Osteoblast (primary cell): ENCODE data around the gene DUSP15. TPM values are rescaled to one million over a fixed set of nuclear protein-coding genes. Genes with fewer than 3 reads are reported as not detected.

ENCODE experiments used
- DNase-seq: peaks from one replicate; pipeline ENCODE4 v3.0.0; 2011; ENCODE audit warnings: low spot score, mixed read lengths; ENCODE audit not compliant: insufficient read length; ENCODE audit errors: missing footprints
- H2AFZ ChIP-seq: 2 replicates; pipeline ENCODE4 v1.6.0; 2011; ENCODE audit warnings: mild to moderate bottlenecking, low read length
- H3K27ac ChIP-seq: 2 replicates; pipeline ENCODE4 v1.5.1; 2011; ENCODE audit warnings: mild to moderate bottlenecking, low read depth, low read length, moderate library complexity
- H3K27me3 ChIP-seq: 2 replicates; pipeline ENCODE4 v1.6.0; 2012; ENCODE audit warnings: mild to moderate bottlenecking, control low read depth, inconsistent platforms, low read length, moderate library complexity; ENCODE audit not compliant: insufficient read depth
- H3K36me3 ChIP-seq: 2 replicates; pipeline ENCODE4 v1.5.1; 2011; ENCODE audit warnings: mild to moderate bottlenecking, low read length, control low read depth, moderate library complexity; ENCODE audit not compliant: insufficient read depth
- H3K4me1 ChIP-seq: 2 replicates; pipeline ENCODE4 v1.5.1; 2011; ENCODE audit warnings: mild to moderate bottlenecking, low read length, control low read depth, moderate library complexity; ENCODE audit not compliant: insufficient read depth
- H3K4me2 ChIP-seq: 2 replicates; pipeline ENCODE4 v1.6.0; 2011; ENCODE audit warnings: mild to moderate bottlenecking, low read length; ENCODE audit not compliant: insufficient read depth
- H3K4me3 ChIP-seq: fragments of 200-600 bp; sonication (generic); 3 replicates; pipeline ENCODE4 v1.5.1; 2012; ENCODE audit warnings: mild to moderate bottlenecking, low read length, inconsistent platforms; ENCODE audit not compliant: insufficient read depth
- H3K79me2 ChIP-seq: 2 replicates; pipeline ENCODE4 v1.6.0; 2012; ENCODE audit warnings: mild to moderate bottlenecking, low read length, control low read depth, inconsistent platforms; ENCODE audit not compliant: insufficient read depth
- H3K9me3 ChIP-seq: 2 replicates; pipeline ENCODE4 v1.5.1; 2011; ENCODE audit warnings: low read depth, low read length, control low read depth
- H4K20me1 ChIP-seq: 2 replicates; pipeline ENCODE4 v1.6.0; 2012; ENCODE audit warnings: mild to moderate bottlenecking, low read length, control low read depth; ENCODE audit not compliant: insufficient read depth
- total RNA-seq: library from RNA; depleted of rRNA; stranded (reverse); fragments of >200 nt; gene quantifications from 2 replicates; pipeline ENCODE4 v1.2.3, GENCODE V29; 2012
- TF ChIP-seq, protein P1 (sequence below): IDR thresholded peaks from 2 replicates; pipeline ENCODE4 v1.5.1; 2011; ENCODE audit warnings: mild to moderate bottlenecking, low read depth, low read length, moderate library complexity; ENCODE audit errors: extremely low read depth

Gene DUSP15
- total RNA-seq, 1 donor = 1.4 TPM

GRCh38 chr20:31910071-31910803, 39.9 kb upstream of the DUSP15 start:
- no peak overlapping the region for H2AFZ ChIP-seq
- no peak for DNase-seq
- H3K79me2 ChIP-seq = no peaks in the 10 kb centered on the region
- H3K4me2 ChIP-seq = no peak overlapping the region
- no peaks in the 10 kb centered on the region for H3K9me3 ChIP-seq
- TF ChIP-seq, protein P1, sequence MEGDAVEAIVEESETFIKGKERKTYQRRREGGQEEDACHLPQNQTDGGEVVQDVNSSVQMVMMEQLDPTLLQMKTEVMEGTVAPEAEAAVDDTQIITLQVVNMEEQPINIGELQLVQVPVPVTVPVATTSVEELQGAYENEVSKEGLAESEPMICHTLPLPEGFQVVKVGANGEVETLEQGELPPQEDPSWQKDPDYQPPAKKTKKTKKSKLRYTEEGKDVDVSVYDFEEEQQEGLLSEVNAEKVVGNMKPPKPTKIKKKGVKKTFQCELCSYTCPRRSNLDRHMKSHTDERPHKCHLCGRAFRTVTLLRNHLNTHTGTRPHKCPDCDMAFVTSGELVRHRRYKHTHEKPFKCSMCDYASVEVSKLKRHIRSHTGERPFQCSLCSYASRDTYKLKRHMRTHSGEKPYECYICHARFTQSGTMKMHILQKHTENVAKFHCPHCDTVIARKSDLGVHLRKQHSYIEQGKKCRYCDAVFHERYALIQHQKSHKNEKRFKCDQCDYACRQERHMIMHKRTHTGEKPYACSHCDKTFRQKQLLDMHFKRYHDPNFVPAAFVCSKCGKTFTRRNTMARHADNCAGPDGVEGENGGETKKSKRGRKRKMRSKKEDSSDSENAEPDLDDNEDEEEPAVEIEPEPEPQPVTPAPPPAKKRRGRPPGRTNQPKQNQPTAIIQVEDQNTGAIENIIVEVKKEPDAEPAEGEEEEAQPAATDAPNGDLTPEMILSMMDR = no peak
- no peak overlapping the region for H3K27ac ChIP-seq
- H4K20me1 ChIP-seq = no peaks in the 10 kb centered on the region
- H3K4me3 ChIP-seq = no peak overlapping the region
- peaks cover 7% of the 10 kb centered on the region for H3K27me3 ChIP-seq
- H3K4me1 ChIP-seq = no peaks in the 10 kb centered on the region
- no peaks in the 10 kb centered on the region for H3K36me3 ChIP-seq

- Histone ChIP-seq H3K4me3 (no peak overlapping the region), H3K36me3 (no peaks in the 10 kb centered on the region), H3K79me2 (no peaks in the 10 kb centered on the region), H3K4me2 (no peak overlapping the region), H3K4me1 (no peaks in the 10 kb centered on the region), H3K27ac (no peak overlapping the region), H3K9me3 (no peaks in the 10 kb centered on the region), H4K20me1 (no peaks in the 10 kb centered on the region), H2AFZ (no peak overlapping the region), H3K27me3 (peaks cover 7% of the 10 kb centered on the region)
- no peak for DNase-seq
- TF ChIP-seq, protein P1 = no peak
These were observed 39.1 kb upstream of the DUSP15 start for GRCh38 chr20:31909253-31910070.

- no peak overlapping the region for H2AFZ ChIP-seq
- H4K20me1 ChIP-seq = no peaks in the 10 kb centered on the region
- H3K27ac ChIP-seq = no peak overlapping the region
- H3K27me3 ChIP-seq = peaks cover 3% of the 10 kb centered on the region
- no peaks in the 10 kb centered on the region for H3K79me2 ChIP-seq
- H3K4me2 ChIP-seq = no peak overlapping the region
- no peaks in the 10 kb centered on the region for H3K36me3 ChIP-seq
- TF ChIP-seq, protein P1 = no peak
- DNase-seq = no peak
- H3K9me3 ChIP-seq = no peaks in the 10 kb centered on the region
- H3K4me3 ChIP-seq = no peak overlapping the region
- no peaks in the 10 kb centered on the region for H3K4me1 ChIP-seq
These were observed 38.1 kb upstream of the DUSP15 start for GRCh38 chr20:31908424-31908823.

GRCh38 chr20:31908016-31908415, 37.7 kb upstream of the DUSP15 start:
- Histone ChIP-seq H3K36me3 (no peaks in the 10 kb centered on the region), H3K27me3 (no peaks in the 10 kb centered on the region), H3K4me3 (no peak overlapping the region), H3K9me3 (no peaks in the 10 kb centered on the region), H3K4me2 (no peak overlapping the region), H3K27ac (no peak overlapping the region), H3K79me2 (no peaks in the 10 kb centered on the region), H2AFZ (no peak overlapping the region), H4K20me1 (no peaks in the 10 kb centered on the region), H3K4me1 (no peaks in the 10 kb centered on the region)
- TF ChIP-seq, protein P1 = no peak
- DNase-seq = no peak
